GM21619 (cell line): ENCODE results near the gene KCNC3.

ENCODE experiments used
- ATAC-seq: cut with Tn5 transposase; IDR thresholded peaks from one replicate; pipeline ENCODE4 v1.9.1; 2021; ENCODE audit not compliant: unreplicated experiment

Gene KCNC3

GRCh38 chr19:50280074-50280473 is 49.1 kb downstream of the KCNC3 start:
- no peak for ATAC-seq

- no peak for ATAC-seq
These were observed 51.1 kb downstream of the KCNC3 start for GRCh38 chr19:50277966-50278580.

DNA sequence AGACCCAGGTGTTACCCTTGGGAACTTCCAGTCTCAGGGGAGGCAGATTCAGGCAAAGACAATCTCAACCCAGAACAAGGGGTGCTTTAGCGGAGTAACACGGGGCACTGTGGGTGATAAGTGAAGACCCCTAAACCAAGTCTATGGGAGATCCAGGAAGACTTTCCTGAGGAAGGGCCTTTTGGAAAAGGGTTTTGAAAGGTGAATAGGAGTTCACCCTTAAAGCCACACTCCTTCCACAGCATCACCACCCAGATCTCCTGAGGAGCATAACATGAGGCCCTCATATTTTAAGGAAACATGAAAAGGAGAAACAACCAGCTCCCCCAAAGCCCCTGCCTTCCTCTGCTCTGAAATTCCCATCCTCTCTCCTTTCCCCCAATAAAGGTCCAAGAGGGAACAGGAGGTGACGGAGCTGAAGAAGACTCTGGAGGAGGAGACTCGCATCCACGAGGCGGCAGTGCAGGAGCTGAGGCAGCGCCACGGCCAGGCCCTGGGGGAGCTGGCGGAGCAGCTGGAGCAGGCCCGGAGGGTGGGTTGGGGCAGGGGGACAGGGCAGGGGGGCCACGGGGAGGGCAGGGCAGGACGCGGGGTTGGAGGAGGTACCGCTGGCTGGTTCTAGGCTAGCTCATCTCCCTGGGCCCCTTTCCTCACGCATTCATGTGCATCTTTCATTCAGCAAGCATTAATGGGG is 52.7 kb downstream of the KCNC3 start:
- ATAC-seq: no peak

- no peak for ATAC-seq
These were observed 53.4 kb downstream of the KCNC3 start for GRCh38 chr19:50275577-50276368.

DNA sequence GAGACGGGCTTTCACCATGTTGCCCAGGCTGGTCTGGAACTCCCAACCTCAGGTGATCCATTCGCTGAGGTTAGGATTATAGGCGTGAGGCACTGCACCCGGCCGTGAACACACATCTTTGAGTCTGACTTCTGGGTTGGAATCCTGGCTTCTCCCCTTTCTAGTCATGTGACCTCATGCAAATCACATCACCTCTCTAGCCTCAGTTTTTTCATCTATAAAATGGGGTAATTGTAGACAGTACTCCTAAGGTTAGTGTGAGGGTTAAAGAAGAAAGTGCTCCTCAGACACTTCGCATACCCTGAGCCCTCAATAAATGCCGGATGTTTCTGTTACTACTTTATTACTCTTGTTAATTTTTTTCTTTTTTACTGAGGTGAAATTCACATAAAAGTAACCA is 55.4 kb downstream of the KCNC3 start:
- ATAC-seq: no peak

DNA sequence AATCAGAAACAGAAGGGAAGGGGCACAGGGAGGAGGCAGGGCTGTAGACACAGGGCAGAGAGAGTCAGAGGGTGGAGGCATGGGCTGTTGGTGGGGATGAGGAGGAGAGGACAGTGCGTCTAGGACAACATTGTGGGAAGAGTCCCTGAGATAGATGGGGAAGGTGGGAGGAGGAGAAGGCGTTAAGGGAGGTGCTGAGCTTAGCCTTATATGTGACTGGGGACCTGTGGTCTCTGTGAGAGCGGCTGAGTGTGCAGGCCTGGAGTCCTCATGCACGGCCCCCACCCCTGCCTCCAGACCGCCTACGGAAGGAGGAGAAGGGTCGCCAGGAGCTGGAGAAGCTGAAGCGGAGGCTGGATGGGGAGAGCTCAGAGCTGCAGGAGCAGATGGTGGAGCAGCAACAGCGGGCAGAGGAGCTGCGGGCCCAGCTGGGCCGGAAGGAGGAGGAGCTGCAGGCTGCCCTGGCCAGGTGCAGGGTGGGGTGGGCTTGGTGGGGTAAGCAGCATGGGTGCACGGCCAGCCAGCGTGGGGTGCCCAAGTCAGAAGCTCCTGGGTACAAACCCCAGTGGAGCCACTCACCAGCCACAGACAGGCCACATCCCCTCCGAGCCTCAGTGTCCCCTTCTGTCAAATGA is 56.8 kb downstream of the KCNC3 start:
- ATAC-seq: no peak

DNA sequence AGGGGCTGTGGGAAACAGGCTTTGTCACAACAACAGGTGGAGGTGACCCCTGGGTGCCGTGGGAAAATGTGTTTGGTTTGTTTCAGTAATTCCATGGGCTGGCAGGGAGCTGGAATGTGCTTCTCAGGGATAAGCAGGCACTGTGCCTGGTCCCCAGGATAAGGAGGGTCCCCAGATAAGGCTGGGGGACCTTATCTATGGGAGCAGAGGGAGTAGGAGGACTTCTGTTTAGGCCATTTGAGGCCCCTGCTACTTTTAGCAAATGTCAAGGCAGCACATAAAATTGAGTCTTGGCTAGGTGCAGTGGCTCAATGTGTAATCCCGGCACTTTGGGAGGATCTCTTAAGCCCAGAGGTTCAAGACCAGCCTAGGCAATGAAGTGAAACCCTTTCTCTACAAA is 59.5 kb downstream of the KCNC3 start:
- ATAC-seq: no peak

GRCh38 chr19:50268501-50268900 is 60.7 kb downstream of the KCNC3 start:
- no peak for ATAC-seq

GRCh38 chr19:50268041-50268440 is 61.1 kb downstream of the KCNC3 start:
- no peak for ATAC-seq

GRCh38 chr19:50266896-50267295 is 62.3 kb downstream of the KCNC3 start:
- ATAC-seq: no peak

DNA sequence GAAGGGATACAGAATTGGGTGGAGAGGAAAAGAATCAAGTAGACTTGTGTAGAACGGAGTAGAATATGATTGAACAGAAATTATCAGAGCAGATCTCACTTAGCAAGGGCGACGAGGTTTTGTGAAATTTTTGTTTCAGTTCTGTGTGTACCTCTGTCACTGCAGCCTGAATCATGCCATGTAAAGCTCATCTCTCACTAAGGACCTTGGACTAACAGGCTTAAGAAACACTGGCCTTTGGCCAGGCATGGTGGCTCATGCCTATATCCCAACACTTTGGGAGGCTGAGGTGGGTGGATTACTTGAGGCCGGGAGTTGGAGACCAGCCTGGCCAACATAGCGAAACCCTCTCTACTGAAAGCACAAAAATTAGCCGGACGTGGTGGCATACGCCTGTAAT is 63.1 kb downstream of the KCNC3 start:
- no peak for ATAC-seq

DNA sequence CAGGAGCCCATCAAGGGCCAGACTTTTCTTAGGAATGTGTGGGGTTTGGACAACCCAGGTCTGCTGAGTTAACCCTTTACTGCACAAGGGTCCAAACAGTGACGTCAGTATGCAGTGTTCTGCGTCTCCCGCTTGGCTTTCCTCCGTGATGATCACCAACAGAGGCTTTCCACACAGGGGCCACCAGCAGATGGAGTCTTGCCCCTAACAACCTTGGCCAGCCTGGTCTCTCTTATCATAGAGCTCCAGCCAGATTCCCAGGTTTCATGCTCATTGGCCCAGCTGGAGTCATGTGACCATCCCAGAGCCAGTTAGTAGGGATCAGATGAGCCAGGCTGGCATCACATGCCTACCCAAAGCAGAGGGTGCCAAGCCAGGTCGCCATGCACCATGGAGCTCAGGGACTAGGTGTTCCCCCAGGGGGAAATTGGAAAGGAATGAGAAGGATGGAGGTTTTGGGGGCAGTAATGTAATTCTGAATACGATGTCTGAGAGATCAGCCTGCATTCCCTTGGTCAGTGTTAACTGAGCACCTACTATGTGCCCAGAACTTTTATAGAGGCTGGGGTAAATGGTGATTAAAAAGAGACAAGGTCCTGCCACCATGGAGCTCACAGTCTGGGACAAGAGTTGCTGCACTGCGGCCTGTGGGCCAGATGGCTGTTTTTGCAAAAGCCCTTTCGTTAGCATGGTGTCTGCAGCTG is 64.5 kb downstream of the KCNC3 start:
- no peak for ATAC-seq

DNA sequence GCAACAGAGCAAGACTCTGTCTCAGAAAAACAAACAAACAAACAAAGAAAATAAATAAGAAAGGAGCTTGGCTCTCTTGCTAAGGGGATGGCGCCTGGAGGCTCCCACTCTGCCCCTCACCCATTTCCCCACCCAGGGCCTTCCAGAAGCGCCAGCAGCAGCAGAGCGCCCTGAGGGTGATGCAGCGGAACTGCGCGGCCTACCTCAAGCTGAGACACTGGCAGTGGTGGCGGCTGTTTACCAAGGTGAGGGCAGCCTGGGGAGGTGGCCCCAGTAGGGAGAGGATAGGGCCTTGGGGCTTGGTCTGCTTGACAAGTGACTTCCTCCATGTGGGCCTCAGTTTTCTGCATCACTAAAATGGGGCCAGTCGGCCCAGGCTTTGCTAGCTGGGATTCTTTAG is 66.0 kb downstream of the KCNC3 start:
- no peak for ATAC-seq
